T-cell (primary cell): ENCODE measurements around the gene KCTD18. TPM values are rescaled to one million over a fixed set of nuclear protein-coding genes. Genes with fewer than 3 reads are reported as not detected.

Experiments used
- ATAC-seq, 4 experiments: fragments of 200-7000 bp in 3 of 4; fragments of 150-1000 bp in 1 of 4; cut with Tn5 transposase; replicated peaks in 1 of 4; 1 replicate in 3 of 4; 2 replicates in 1 of 4; pipeline ENCODE4 v1.10.0; 2021; ENCODE audit warnings: moderate library complexity in 3 of 4, mild to moderate bottlenecking in 2 of 4, moderate number of reproducible peaks in 1 of 4
- CTCF ChIA-PET, 2 donors: fragments of 300-600 bp; sonication (Branson Sonifier 250); formaldehyde crosslinking; loops; one replicate each; lab custom pipeline; 2022; ENCODE audit warnings: antibody characterized with exemption in 2 of 2; lab: Charles Lee
- POLR2A ChIA-PET, 2 donors: fragments of 300-600 bp; sonication (Branson Sonifier 250); formaldehyde crosslinking; loops; one replicate each; lab custom pipeline; 2022; ENCODE audit warnings: antibody characterized with exemption in 2 of 2; lab: Charles Lee
- DNase-seq, 35 experiments: peaks; one replicate each; pipeline versions ENCODE4 v3.0.0 to v3.0.0-alpha.2; 2013 to 2023
- H3K27ac ChIP-seq: one replicate; pipeline ENCODE4 v1.5.1; 2013; ENCODE audit warnings: low read length
- H3K27me3 ChIP-seq, 2 experiments: replicated peaks in 1 of 2; 1 replicate in 1 of 2; 2 replicates in 1 of 2; pipeline versions ENCODE4 v1.6.1 to v1.7.0; 2013; ENCODE audit warnings: low read length in 1 of 2, mixed read lengths in 1 of 2; ENCODE audit not compliant: control insufficient read depth in 2 of 2, insufficient read depth in 2 of 2; ENCODE audit errors: extremely low read depth in 1 of 2
- H3K36me3 ChIP-seq, 2 donors: 1 replicate in 1 of 2; 2 replicates in 1 of 2; pipeline versions ENCODE4 v1.6.1 to v1.7.0; 2013; ENCODE audit warnings: low read length in 1 of 2; ENCODE audit not compliant: control insufficient read depth in 2 of 2, insufficient read depth in 1 of 2; ENCODE audit errors: extremely low read depth in 1 of 2
- H3K4me1 ChIP-seq, 2 experiments: 1 replicate in 1 of 2; 2 replicates in 1 of 2; pipeline versions ENCODE4 v1.6.1 to v1.7.0; 2013; ENCODE audit warnings: low read length in 2 of 2, mixed read lengths in 1 of 2; ENCODE audit not compliant: insufficient read depth in 2 of 2, control insufficient read depth in 1 of 2; ENCODE audit errors: extremely low read depth in 1 of 2
- H3K4me3 ChIP-seq, 2 donors: 1 replicate in 1 of 2; 2 replicates in 1 of 2; pipeline versions ENCODE4 v1.5.1 to v1.7.0; 2013; ENCODE audit warnings: mild to moderate bottlenecking in 2 of 2, low read length in 1 of 2, moderate library complexity in 1 of 2; ENCODE audit not compliant: control insufficient read depth in 1 of 2; ENCODE audit errors: extremely low read depth in 1 of 2
- H3K9me3 ChIP-seq: 2 replicates; pipeline ENCODE4 v1.7.0; 2013
- H3K27ac Mint-ChIP-seq, 2 donors: one replicate each; pipeline ENCODE4 v1.8.0; 2020 to 2021; ENCODE audit warnings: mild to moderate bottlenecking in 2 of 2, mixed read lengths in 2 of 2
- H3K27me3 Mint-ChIP-seq, 2 donors: one replicate each; pipeline ENCODE4 v1.8.0; 2021 to 2022; ENCODE audit warnings: mixed read lengths in 2 of 2
- H3K36me3 Mint-ChIP-seq: one replicate; pipeline ENCODE4 v1.8.0; 2021; ENCODE audit warnings: mixed read lengths
- H3K4me1 Mint-ChIP-seq, 3 donors: one replicate each; pipeline ENCODE4 v1.8.0; 2020 to 2022; ENCODE audit warnings: mixed read lengths in 3 of 3, mild to moderate bottlenecking in 1 of 3
- H3K4me3 Mint-ChIP-seq, 3 donors: one replicate each; pipeline ENCODE4 v1.8.0; 2020 to 2022; ENCODE audit warnings: mild to moderate bottlenecking in 3 of 3, mixed read lengths in 3 of 3, moderate library complexity in 3 of 3
- H3K9me3 Mint-ChIP-seq, 3 donors: one replicate each; pipeline ENCODE4 v1.8.0; 2020 to 2022; ENCODE audit warnings: mixed read lengths in 3 of 3
- WGBS: methylation state at CpG from one replicate; pipeline ENCODE4 v1.1.5; 2013; ENCODE audit warnings: missing lambda C conversion rate; ENCODE audit not compliant: insufficient coverage; 5-methylcytosine and 5-hydroxymethylcytosine counted together
- total RNA-seq, 35 experiments: library from RNA in 6 of 35; stranded (reverse) in 6 of 35; fragments of 120-200 nt in 1 of 35; gene quantifications; one replicate each; pipeline versions ENCODE4 v1.2.1 to v1.2.4 and lab custom pipeline; 2013 to 2026

KCTD18 gene
- total RNA-seq, 5 donors from 2014 or later (not counting 1 experiment from before 2014, with no cell fraction given), result 16.1 to 19.8 (median 19.1) TPM

DNA sequence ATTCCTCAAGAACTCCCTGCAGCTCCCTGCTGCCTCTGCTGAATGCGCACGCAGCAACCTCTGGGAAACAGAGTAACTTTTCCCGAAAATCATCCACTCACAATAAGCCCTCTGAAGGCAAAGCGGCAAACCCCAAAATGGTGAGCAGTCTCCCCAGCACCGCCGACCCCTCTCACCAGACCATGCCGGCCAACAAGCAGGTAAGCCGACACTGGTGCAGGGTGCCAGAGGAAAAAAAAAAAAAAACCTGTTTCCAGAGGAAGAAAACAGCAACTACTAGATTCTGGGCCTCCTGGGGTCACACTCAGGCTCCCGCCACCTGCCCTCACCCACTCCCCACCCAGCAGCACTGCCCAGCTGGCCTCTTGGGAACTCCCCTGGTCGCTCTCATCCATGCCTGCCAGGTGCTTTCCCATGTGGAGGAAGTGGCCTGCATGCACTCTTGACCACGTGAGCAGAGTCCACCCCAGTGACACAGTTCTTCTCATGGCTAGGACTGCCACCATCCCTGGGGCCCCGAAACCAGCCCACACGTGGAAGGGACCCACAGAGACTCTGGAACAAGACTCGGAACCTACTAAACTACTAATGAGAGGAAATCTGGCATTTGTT is 36.9 kb downstream of the KCTD18 start:
- H3K27ac ChIP-seq, result no peak overlapping the region
- no peaks in the 10 kb centered on the region for H3K27me3 ChIP-seq
- POLR2A ChIA-PET, result no interaction called here
- H3K27me3 Mint-ChIP-seq, result no peaks in the 10 kb centered on the region
- peaks cover 4 to 10% of the 10 kb centered on the region in 2 experiments for H3K4me1 ChIP-seq
- WGBS, result 95% methylated on average over 9 of the region's 14 CpGs
- peaks cover 22 to 24% (median 23%) of the 10 kb centered on the region in 3 donors for H3K4me1 Mint-ChIP-seq
- H3K4me3 ChIP-seq, result no peak overlapping the region
- ATAC-seq (no peak), DNase-seq (no peak)
- no peaks in the 10 kb centered on the region for H3K36me3 ChIP-seq
- no peak overlapping the region for H3K27ac Mint-ChIP-seq
- peaks cover 10% of the 10 kb centered on the region for H3K36me3 Mint-ChIP-seq
- H3K4me3 Mint-ChIP-seq, result no peak overlapping the region
- H3K9me3 ChIP-seq, result no peaks in the 10 kb centered on the region
- H3K9me3 Mint-ChIP-seq, result no peaks in the 10 kb centered on the region
- CTCF ChIA-PET, result interaction anchor here (0.6 to 1.7 kb wide), 5 partner anchors 9 to 500 kb away, joined by 3 to 9 read pairs (median 3); no protein-coding TSS in a partner anchor

DNA sequence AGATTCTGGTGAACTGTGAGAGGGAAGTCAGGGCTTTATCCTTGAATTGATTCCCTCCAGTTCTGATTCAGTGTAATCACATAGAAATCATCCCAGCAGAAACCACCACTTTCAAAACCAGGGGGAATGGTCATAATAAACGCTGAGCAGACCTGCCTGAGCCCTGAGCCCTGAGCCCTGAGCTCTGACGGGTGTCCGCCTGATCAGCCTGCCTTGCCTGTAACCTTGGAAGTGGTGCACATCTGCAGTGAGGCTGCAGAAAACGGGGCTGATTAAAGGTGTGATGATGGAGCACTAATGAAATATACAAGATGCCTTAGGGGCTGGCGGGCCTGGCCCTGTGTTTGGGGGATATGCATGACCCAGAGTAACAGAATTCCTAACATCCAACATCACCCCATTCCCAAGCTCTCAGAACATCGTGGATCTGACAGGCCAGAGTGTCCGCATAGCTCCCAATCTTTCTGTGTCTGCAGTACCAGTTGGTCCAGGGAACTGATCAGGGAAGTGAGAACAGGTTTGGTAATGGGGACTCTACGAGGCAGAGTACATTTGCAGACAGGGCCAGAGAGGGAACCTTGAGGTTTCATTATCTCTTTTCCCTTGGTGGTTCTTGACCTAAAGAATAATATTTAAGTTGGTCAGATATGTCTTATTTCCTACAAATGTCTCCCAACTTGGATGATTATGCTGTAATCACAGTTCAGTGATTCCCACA is 37.8 kb downstream of the KCTD18 start:
- Histone ChIP-seq H3K36me3 (no peaks in the 10 kb centered on the region), H3K4me3 (no peak overlapping the region), H3K27me3 (no peaks in the 10 kb centered on the region), H3K27ac (no peak overlapping the region), H3K9me3 (no peaks in the 10 kb centered on the region), H3K4me1 (peaks cover 12 to 16% of the 10 kb centered on the region in 2 experiments)
- DNase-seq (no peak), ATAC-seq (no peak)
- Mint-ChIP-seq H3K4me1 (peaks cover 31 to 32% (median 31%) of the 10 kb centered on the region in 3 donors), H3K27me3 (no peaks in the 10 kb centered on the region), H3K4me3 (no peak overlapping the region), H3K9me3 (no peaks in the 10 kb centered on the region), H3K27ac (no peak overlapping the region), H3K36me3 (peaks cover 8% of the 10 kb centered on the region)
- no CpG with 5 or more reads among the region's 8 CpGs for WGBS
- CTCF ChIA-PET, result interaction anchor here (0.6 to 3.1 kb wide), 10 partner anchors 8 to 499 kb away, joined by 3 to 14 read pairs (median 4); no protein-coding TSS in a partner anchor
- POLR2A ChIA-PET, result no interaction called here

DNA sequence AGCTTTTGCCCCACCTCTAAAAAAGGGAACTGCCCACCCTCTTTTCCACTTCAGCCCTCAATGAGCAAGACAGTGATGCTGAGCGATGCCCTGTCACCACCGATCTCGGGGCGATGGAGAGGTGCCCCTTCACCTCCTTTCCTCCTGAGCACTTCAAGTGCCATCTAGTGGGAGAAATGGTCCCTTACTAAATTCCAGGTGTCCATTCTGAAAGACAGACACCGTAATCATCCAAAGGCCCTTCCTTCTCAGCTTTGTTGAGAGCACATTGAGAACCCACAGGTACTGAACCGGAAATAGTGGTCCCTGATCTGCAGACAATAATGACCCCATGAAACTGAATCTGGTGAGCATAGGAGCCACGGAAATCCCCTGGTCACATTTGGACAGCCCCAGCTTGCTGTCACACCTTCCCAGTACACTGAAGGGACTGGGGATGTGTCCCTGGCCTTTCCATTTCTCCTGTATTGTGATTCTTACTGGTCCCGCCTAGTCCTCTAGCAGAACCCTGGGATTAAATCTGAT is 38.5 kb downstream of the KCTD18 start:
- POLR2A ChIA-PET, result no interaction called here
- no peaks in the 10 kb centered on the region for H3K36me3 ChIP-seq
- Mint-ChIP-seq H3K27me3 (no peaks in the 10 kb centered on the region), H3K36me3 (peaks cover 8% of the 10 kb centered on the region), H3K4me1 (peaks cover 38 to 39% (median 38%) of the 10 kb centered on the region in 3 donors), H3K4me3 (peak overlapping the region in 1 of 3 donors; percentile 3), H3K27ac (peak overlapping the region in 1 of 2 donors; percentile 76), H3K9me3 (no peaks in the 10 kb centered on the region)
- DNase-seq, result peak in 19 of 35 experiments; percentile 8 to 67 (median 21)
- CTCF ChIA-PET, result interaction anchor here (0.6 to 3.1 kb wide), 9 partner anchors 9 to 498 kb away, joined by 3 to 14 read pairs (median 5); no protein-coding TSS in a partner anchor
- peaks cover 18 to 19% of the 10 kb centered on the region in 2 experiments for H3K4me1 ChIP-seq
- no peak overlapping the region for H3K27ac ChIP-seq
- H3K9me3 ChIP-seq, result no peaks in the 10 kb centered on the region
- no peak for ATAC-seq
- no peak overlapping the region for H3K4me3 ChIP-seq
- no peaks in the 10 kb centered on the region for H3K27me3 ChIP-seq
- 19% methylated on average over 7 of the region's 8 CpGs for WGBS

DNA sequence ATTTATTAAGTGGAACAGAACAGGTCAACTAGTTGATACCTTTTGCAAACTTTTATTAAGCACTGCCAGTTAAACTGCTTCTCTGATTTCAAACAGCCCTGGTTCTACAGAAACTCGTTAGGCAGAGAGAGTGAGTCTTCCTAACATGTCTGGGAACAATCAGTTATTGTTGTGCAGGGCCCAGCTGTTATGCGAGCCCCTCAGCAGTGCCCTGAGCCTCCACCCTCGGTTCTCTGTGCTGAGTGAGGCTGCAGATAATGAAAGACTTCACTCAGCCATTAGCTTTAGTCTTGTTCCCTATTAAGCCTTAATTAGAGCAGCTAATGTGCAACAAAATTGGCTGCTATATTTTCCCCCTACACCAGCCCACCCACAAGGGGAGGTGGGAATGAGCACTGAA is 39.6 kb downstream of the KCTD18 start:
- Mint-ChIP-seq H3K27me3 (no peaks in the 10 kb centered on the region), H3K4me3 (no peak overlapping the region), H3K36me3 (peaks cover 8% of the 10 kb centered on the region), H3K9me3 (no peaks in the 10 kb centered on the region), H3K27ac (peak overlapping the region in 1 of 2 donors; percentile 56), H3K4me1 (peaks cover 49 to 50% (median 49%) of the 10 kb centered on the region in 3 donors)
- WGBS, result 67% methylated on average over 1 of the region's 3 CpGs
- ATAC-seq (no peak), DNase-seq (no peak)
- Histone ChIP-seq H3K27ac (no peak overlapping the region), H3K4me1 (peaks cover 21 to 24% of the 10 kb centered on the region in 2 experiments), H3K36me3 (no peaks in the 10 kb centered on the region), H3K9me3 (no peaks in the 10 kb centered on the region), H3K4me3 (no peak overlapping the region), H3K27me3 (no peaks in the 10 kb centered on the region)
- POLR2A ChIA-PET, result no interaction called here
- CTCF ChIA-PET, result interaction anchor here (0.5 to 3.1 kb wide), 6 partner anchors 8 to 497 kb away, joined by 3 to 14 read pairs (median 3); partner anchors contain the start of gene SGO2 (in 1 of the 2)

DNA sequence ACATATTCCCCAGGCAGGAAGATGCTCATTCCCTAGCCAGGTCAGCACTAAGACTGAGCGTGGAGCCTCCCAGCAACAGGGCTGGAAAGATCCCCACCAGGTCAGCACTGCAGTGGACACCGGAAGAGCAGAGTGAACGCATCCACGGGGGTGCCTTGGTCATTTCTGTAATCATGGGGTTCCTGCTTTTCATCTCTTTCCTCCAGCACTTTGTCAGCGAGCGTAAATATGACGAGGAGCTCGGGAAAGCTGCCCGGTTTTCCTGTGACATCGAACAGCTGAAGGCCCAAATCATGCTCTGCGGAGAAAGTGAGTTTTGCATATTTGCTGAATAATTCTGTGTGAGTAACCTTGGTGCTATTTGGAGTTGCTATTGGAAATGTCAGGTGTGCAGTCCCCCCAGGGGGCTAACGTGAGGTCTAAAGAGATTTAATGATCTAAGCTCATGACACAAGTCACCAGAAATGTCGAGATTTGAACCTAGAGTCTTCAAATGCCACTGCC is 40.1 kb downstream of the KCTD18 start:
- Histone ChIP-seq H3K4me3 (no peak overlapping the region), H3K4me1 (peaks cover 21 to 24% of the 10 kb centered on the region in 2 experiments), H3K27me3 (no peaks in the 10 kb centered on the region), H3K36me3 (no peaks in the 10 kb centered on the region), H3K27ac (no peak overlapping the region), H3K9me3 (no peaks in the 10 kb centered on the region)
- POLR2A ChIA-PET, result no interaction called here
- no peak overlapping the region for H3K4me3 Mint-ChIP-seq
- CTCF ChIA-PET, result interaction anchor here (0.5 to 3.1 kb wide), 5 partner anchors 8 to 484 kb away, joined by 3 to 14 read pairs (median 3); partner anchors contain the start of gene SGO2 (in 1 of the 2)
- peaks cover 50 to 55% (median 51%) of the 10 kb centered on the region in 3 donors for H3K4me1 Mint-ChIP-seq
- ATAC-seq, result no peak
- no peaks in the 10 kb centered on the region for H3K27me3 Mint-ChIP-seq
- peaks cover 8% of the 10 kb centered on the region for H3K36me3 Mint-ChIP-seq
- DNase-seq, result no peak
- WGBS, result 89% methylated on average over 9 of the region's 13 CpGs
- peak overlapping the region in 1 of 2 donors; percentile 99 for H3K27ac Mint-ChIP-seq
- H3K9me3 Mint-ChIP-seq, result no peaks in the 10 kb centered on the region
